Effector memory CD4-positive, alpha-beta T cell (primary cell): ENCODE data around the gene RXRA.

Experiments used
- DNase-seq, 3 donors: peaks; one replicate each; pipeline ENCODE4 v3.0.0-alpha.2; 2020
- H3K27ac ChIP-seq: 2 replicates; pipeline ENCODE4 v1.7.0; 2013; ENCODE audit warnings: mild to moderate bottlenecking, low read length, moderate library complexity; ENCODE audit not compliant: insufficient read depth, poor library complexity, severe bottlenecking
- H3K27me3 ChIP-seq: replicated peaks from 2 replicates; pipeline ENCODE4 v1.7.0; 2013; ENCODE audit warnings: mild to moderate bottlenecking, low read length; ENCODE audit not compliant: insufficient read depth, control insufficient read depth, poor library complexity, severe bottlenecking
- H3K36me3 ChIP-seq: 2 replicates; pipeline ENCODE4 v1.7.0; 2013; ENCODE audit warnings: mild to moderate bottlenecking, low read length, moderate library complexity; ENCODE audit not compliant: control insufficient read depth, insufficient read depth
- H3K4me1 ChIP-seq: 2 replicates; pipeline ENCODE4 v1.7.0; 2013; ENCODE audit warnings: low read length, mild to moderate bottlenecking; ENCODE audit not compliant: control insufficient read depth, insufficient read depth, poor library complexity, severe bottlenecking
- H3K4me3 ChIP-seq: 2 replicates; pipeline ENCODE4 v1.7.0; 2013; ENCODE audit warnings: low read length, low read depth, mild to moderate bottlenecking; ENCODE audit not compliant: insufficient read depth, poor library complexity, severe bottlenecking
- H3K9me3 ChIP-seq: 2 replicates; pipeline ENCODE4 v1.7.0; 2013; ENCODE audit warnings: mild to moderate bottlenecking, low read length, moderate library complexity; ENCODE audit not compliant: control insufficient read depth

The RXRA gene

DNA sequence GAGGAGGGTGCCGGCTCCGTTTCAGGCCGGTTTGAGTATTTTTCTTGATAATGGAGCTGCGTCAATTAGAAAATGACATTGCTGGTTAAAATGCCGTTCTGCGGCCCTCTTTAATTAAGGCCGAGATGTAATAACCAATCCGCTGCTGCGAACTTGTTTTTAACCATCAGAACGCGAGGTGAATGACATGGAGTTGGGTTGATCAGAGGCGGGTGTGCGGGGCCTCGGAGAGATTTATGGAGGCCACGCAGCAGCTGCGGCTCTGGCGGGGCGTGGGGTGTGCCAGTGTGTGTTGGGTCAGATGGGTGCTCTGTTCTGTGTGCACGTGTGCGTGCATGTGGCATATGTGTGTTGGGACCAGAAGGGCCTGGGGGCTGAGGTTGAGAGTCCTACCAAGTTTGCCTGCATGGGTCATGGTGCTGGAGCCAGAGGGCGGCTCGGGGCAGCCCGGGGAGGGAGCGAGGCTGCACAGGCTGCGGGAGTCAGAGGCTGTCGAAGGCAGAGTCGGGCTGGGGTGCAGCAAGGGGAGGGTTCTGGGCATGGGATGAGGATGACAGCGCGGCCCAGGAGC lies 25.4 kb downstream of the RXRA start:
- no peak overlapping the region for H3K4me3 ChIP-seq
- no peaks in the 10 kb centered on the region for H3K9me3 ChIP-seq
- no peak for DNase-seq
- no peaks in the 10 kb centered on the region for H3K4me1 ChIP-seq
- H3K36me3 ChIP-seq = no peaks in the 10 kb centered on the region
- no peak overlapping the region for H3K27ac ChIP-seq
- H3K27me3 ChIP-seq = no peaks in the 10 kb centered on the region

DNA sequence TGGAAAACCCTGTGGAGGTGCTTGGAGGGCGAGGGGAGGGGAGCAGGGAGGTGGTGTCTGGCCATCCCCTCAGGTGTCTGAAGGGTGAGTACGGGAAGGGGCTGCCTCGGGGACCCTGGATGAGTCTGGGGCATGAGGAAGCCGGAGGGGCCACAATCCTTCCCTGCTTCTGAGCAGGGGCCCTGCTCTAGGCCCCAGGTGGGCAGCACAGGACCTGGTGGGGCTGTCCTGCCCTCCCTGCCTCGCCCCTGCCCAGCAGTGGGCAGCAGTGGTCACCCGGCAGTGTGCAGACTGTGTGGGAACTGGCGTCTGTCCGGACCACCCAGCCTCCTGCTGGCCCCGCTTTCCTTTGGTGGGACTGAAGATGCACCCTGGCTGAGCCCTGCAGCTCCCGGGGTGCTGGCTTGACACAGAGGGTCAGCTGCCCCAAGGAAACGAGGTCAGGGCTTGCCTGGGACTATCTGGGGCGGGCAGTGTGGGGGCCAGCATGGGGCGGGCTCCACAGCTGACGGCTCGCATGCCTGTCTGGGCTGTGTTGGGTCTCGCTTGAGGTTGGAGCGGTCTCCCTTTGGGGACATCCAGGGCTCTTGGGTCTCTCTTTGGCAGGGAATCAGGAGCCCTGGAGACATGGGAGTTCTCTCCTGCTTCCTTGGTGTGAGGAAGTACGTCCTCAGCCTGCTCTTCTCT lies 26.1 kb downstream of the RXRA start:
- no peaks in the 10 kb centered on the region for H3K36me3 ChIP-seq
- DNase-seq = no peak
- H3K4me1 ChIP-seq = no peaks in the 10 kb centered on the region
- no peak overlapping the region for H3K27ac ChIP-seq
- no peaks in the 10 kb centered on the region for H3K9me3 ChIP-seq
- no peak overlapping the region for H3K4me3 ChIP-seq
- H3K27me3 ChIP-seq = no peaks in the 10 kb centered on the region

DNA sequence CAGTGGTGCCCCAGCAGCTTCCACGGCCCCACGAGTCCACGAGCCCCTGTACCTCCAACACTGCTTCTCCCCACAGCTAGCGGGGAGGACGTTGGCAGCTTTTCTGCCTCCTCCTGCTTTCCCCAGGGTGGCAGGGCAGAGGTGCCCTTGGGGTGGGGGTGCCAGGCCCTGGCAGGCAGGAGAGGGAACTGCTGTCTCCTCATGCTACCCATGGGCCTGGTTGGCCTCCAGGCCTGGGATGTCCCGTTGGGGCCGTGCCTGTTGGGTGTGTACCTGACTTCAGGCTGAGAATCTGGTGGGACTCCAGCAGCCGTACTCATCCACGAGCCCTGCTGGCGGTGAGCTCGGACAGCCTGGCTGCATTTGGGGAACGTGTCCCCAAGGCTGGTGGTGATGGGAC lies 27.3 kb downstream of the RXRA start:
- H3K4me1 ChIP-seq = no peaks in the 10 kb centered on the region
- DNase-seq = no peak
- no peaks in the 10 kb centered on the region for H3K36me3 ChIP-seq
- H3K27me3 ChIP-seq = no peaks in the 10 kb centered on the region
- H3K4me3 ChIP-seq = no peak overlapping the region
- H3K9me3 ChIP-seq = no peaks in the 10 kb centered on the region
- no peak overlapping the region for H3K27ac ChIP-seq

DNA sequence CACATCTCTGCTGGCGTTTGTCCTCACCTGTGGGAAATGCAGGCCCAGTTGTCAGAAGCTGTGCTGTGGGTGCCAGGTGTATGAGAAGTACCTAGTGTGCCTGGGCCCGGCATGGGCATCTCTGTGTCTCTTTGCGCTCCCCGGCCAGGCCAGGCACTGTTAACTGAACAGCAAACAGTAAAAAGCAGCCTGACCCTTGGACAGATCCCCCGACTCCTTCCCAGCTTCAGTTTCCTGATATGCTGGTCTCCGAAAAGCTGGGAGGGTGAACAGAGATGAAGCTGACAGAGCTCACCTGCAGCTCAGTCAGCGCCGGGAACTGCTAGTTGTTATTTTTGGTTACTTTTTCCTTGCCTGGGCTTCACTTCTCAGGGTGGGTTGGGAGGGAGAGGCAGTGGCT lies 28.9 kb downstream of the RXRA start:
- Histone ChIP-seq H3K4me3 (no peak overlapping the region), H3K4me1 (no peaks in the 10 kb centered on the region), H3K36me3 (no peaks in the 10 kb centered on the region), H3K9me3 (no peaks in the 10 kb centered on the region), H3K27ac (no peak overlapping the region), H3K27me3 (no peaks in the 10 kb centered on the region)
- DNase-seq = no peak

DNA sequence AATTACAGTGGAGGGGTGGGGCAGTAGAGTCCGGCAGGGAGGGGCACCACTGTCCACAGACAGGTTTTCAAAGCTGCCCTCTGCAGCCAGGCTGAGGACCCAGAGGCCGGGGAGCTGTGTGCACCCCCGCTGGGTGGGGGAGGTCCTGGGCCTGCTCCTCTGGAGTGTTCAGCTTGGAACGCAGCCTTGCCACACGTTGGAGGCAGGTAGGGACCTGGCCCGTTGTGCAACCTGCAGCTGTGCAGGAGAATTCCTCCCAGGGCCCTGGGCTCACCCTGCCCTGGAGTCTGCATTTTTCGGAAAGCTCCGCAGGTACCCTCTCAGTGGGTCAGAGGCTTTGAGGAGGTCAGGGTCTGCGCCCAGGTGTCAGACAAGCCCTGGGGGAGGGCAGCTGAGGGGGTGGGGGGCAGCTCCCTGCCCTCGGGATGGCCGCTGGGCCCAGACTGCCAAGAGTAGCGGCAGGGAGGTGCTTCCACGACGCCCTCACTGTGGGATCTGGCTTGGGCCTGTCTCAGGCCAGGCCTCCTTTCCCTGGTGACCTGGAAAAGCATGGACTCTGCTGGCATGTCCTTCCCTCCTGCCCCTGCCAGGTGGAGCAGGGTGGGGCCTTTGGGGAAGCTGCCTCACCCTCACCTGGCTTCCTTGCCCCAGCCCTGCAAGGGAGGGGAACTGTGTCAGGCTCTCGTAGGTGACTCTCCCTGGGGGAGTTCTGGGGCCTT lies 29.5 kb downstream of the RXRA start:
- Histone ChIP-seq H3K27me3 (no peaks in the 10 kb centered on the region), H3K9me3 (no peaks in the 10 kb centered on the region), H3K4me3 (no peak overlapping the region), H3K4me1 (no peaks in the 10 kb centered on the region), H3K27ac (no peak overlapping the region), H3K36me3 (no peaks in the 10 kb centered on the region)
- DNase-seq = no peak

DNA sequence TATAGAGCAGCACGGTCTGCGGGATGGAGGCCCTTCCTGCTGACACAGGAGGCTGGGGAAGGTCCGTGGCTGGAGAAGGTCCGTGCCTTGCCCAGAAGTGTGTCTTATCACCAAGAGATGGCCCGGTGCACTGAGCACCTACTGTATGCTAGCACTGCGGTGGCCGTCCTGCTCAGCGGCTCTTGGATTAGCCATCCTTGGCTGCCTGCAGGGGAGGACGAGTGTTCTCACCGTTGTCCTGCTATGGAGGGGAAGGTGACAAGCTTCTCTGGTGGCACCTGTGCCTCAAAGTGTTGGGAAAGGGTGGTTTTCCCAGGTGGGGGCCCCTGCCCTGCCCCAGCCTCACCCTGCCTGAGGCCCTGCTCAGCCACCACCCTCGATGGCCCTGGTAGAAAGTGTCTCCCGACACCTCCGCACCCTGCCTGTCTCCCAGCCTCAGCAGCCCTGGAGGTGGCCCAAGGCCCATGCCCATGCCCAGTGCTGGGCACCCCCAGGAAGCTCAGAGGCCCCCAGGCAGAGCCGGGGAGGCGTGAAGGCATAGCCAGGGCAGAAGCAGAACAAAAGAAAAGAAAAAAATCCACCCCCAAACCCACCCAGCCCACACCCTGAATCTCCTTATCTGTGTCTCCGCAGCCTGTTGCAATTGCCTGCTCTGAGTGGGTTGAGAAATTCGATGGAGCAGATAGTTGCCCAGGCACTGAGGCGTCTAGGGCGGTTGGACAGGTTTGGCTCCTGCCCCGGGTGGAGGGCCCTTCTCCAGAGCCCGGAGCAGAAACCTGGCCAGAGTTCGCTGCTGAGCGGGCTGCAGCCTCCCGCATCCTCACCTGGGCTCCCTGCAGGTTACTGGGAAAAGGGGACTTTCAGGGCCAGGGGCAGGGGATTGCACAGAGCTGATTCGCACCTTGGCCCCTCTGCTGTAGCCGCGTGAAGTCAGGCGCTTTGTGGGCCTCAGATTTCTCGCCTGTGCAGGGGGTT lies 30.5 kb downstream of the RXRA start:
- H3K4me3 ChIP-seq = no peak overlapping the region
- no peak overlapping the region for H3K27ac ChIP-seq
- H3K4me1 ChIP-seq = no peaks in the 10 kb centered on the region
- no peak for DNase-seq
- H3K36me3 ChIP-seq = no peaks in the 10 kb centered on the region
- no peaks in the 10 kb centered on the region for H3K27me3 ChIP-seq
- no peaks in the 10 kb centered on the region for H3K9me3 ChIP-seq

- no peak overlapping the region for H3K4me3 ChIP-seq
- H3K9me3 ChIP-seq = no peaks in the 10 kb centered on the region
- H3K4me1 ChIP-seq = no peaks in the 10 kb centered on the region
- no peaks in the 10 kb centered on the region for H3K27me3 ChIP-seq
- H3K27ac ChIP-seq = no peak overlapping the region
- no peaks in the 10 kb centered on the region for H3K36me3 ChIP-seq
- no peak for DNase-seq
These were observed 31.4 kb downstream of the RXRA start for GRCh38 chr9:134357631-134358025.

DNA sequence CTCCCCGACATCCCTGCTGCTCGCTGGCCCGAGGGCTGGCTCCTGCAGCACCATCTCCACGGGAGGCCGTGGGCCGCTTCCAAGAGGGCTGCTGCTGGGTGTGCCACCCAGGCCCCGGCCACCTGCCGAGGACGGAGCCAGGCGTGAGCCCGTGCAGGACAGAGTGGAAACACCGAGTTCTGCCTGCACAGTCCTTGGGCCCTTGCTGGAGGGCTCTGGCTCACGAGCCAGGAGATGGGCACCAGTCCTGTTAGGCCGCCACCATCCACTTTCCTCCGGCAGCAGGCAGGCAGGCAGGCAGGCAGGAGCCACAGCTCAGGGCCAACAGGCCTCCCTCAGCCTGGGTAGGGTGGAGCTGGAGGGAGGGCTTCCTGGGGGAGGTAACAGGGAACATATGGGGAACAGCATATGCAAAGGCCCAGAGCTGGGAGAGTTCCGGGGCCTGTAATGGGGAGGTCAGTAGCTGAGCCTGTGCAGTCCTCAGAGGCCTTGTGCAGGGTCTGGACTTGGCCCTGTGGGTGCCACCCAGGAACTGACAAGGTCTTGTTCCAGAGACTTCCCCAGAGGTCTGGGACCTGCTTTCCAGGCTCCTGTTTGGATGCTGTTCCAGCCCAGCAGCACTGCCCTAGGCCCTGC lies 31.9 kb downstream of the RXRA start:
- H3K4me1 ChIP-seq = no peaks in the 10 kb centered on the region
- no peak overlapping the region for H3K4me3 ChIP-seq
- no peak for DNase-seq
- H3K27ac ChIP-seq = no peak overlapping the region
- H3K9me3 ChIP-seq = no peaks in the 10 kb centered on the region
- no peaks in the 10 kb centered on the region for H3K27me3 ChIP-seq
- no peaks in the 10 kb centered on the region for H3K36me3 ChIP-seq

- no peak overlapping the region for H3K4me3 ChIP-seq
- H3K27ac ChIP-seq = no peak overlapping the region
- no peaks in the 10 kb centered on the region for H3K4me1 ChIP-seq
- no peaks in the 10 kb centered on the region for H3K36me3 ChIP-seq
- H3K27me3 ChIP-seq = no peaks in the 10 kb centered on the region
- H3K9me3 ChIP-seq = no peaks in the 10 kb centered on the region
- no peak for DNase-seq
These were observed 32.5 kb downstream of the RXRA start for GRCh38 chr9:134358662-134359319.
